ENCODE results near the gene REG1A. TPM values are rescaled to one million over a fixed set of nuclear protein-coding genes. Genes with fewer than 3 reads are reported as not detected.

REG1A gene
- total and polyA plus RNA-seq, 2 experiments from 2014 or later: 0.53 TPM; not detected in 1

GRCh38 chr2:79139423-79139822 lies 19.1 kb downstream of the REG1A start:
- Histone ChIP-seq H3K36me3 (replicated peaks; ENCODE audit: insufficient read depth, low read depth) (no peaks in the 10 kb centered on the region), H3K9me2 (replicated peaks; ENCODE audit: insufficient read depth) (no peaks in the 10 kb centered on the region), H3K79me2 (no peaks in the 10 kb centered on the region), H3K27me3 (no peaks in the 10 kb centered on the region), H3K4me2 (no peak overlapping the region), H4K20me1 (ENCODE audit: insufficient read depth, poor library complexity, severe bottlenecking) (no peaks in the 10 kb centered on the region), H3K27ac (no peak overlapping the region), H3K4me1 (ENCODE audit: insufficient read depth) (no peaks in the 10 kb centered on the region), H2AFZ (no peak overlapping the region), H3K9me3 (ENCODE audit: low read depth) (no peaks in the 10 kb centered on the region), H3K4me3 (no peak overlapping the region)
- no peak for DNase-seq (ENCODE audit: low spot score)
- TF ChIP-seq CTCF (IDR thresholded peaks at IDR 0.05; ENCODE audit: poor library complexity) (no peak), EZH2phosphoT487 (IDR thresholded peaks at IDR 0.05; ENCODE audit: low read depth, severe bottlenecking, unreplicated experiment) (no peak)

- no peak overlapping the region for H3K4me3 ChIP-seq
- no peaks in the 10 kb centered on the region for H3K27me3 ChIP-seq
- no peaks in the 10 kb centered on the region for H3K9me3 ChIP-seq (ENCODE audit: low read depth)
- H3K9me2 ChIP-seq (replicated peaks; ENCODE audit: insufficient read depth): no peaks in the 10 kb centered on the region
- 91% methylated on average over 2 of the region's 2 CpGs for WGBS (ENCODE audit: low lambda C conversion rate, missing lambda C conversion rate)
- no peaks in the 10 kb centered on the region for H4K20me1 ChIP-seq (ENCODE audit: insufficient read depth, poor library complexity, severe bottlenecking)
- no peak overlapping the region for H2AFZ ChIP-seq
- DNase-seq (ENCODE audit: low spot score): no peak
- no peak overlapping the region for H3K27ac ChIP-seq
- no peaks in the 10 kb centered on the region for H3K36me3 ChIP-seq (replicated peaks; ENCODE audit: insufficient read depth, low read depth)
- H3K4me1 ChIP-seq (ENCODE audit: insufficient read depth): no peaks in the 10 kb centered on the region
- H3K79me2 ChIP-seq: no peaks in the 10 kb centered on the region
- H3K4me2 ChIP-seq: no peak overlapping the region
- TF ChIP-seq EZH2 (IDR thresholded peaks at IDR 0.05; ENCODE audit: borderline replicate concordance) (no peak), CTCF (IDR thresholded peaks at IDR 0.05; ENCODE audit: poor library complexity) (no peak), EZH2phosphoT487 (IDR thresholded peaks at IDR 0.05; ENCODE audit: low read depth, severe bottlenecking, unreplicated experiment) (no peak)
Measured at GRCh38 chr2:79155826-79156476, 35.7 kb downstream of the REG1A start.

GRCh38 chr2:79159030-79159429 lies 38.7 kb downstream of the REG1A start:
- H3K36me3 ChIP-seq (replicated peaks; ENCODE audit: insufficient read depth, low read depth): no peaks in the 10 kb centered on the region
- H3K4me1 ChIP-seq (ENCODE audit: insufficient read depth): no peaks in the 10 kb centered on the region
- H3K27ac ChIP-seq: no peak overlapping the region
- no peak overlapping the region for H2AFZ ChIP-seq
- no peak overlapping the region for H3K4me3 ChIP-seq
- H3K9me2 ChIP-seq (replicated peaks; ENCODE audit: insufficient read depth): no peaks in the 10 kb centered on the region
- no peak overlapping the region for H3K4me2 ChIP-seq
- no peaks in the 10 kb centered on the region for H3K79me2 ChIP-seq
- no peaks in the 10 kb centered on the region for H4K20me1 ChIP-seq (ENCODE audit: insufficient read depth, poor library complexity, severe bottlenecking)
- DNase-seq (ENCODE audit: low spot score): no peak
- no peaks in the 10 kb centered on the region for H3K9me3 ChIP-seq (ENCODE audit: low read depth)
- WGBS (ENCODE audit: low lambda C conversion rate, missing lambda C conversion rate): 88% methylated on average over 2 of the region's 2 CpGs
- H3K27me3 ChIP-seq: no peaks in the 10 kb centered on the region
- no peak for TF ChIP-seq EZH2 (IDR thresholded peaks at IDR 0.05; ENCODE audit: borderline replicate concordance)

GRCh38 chr2:79159653-79160052 lies 39.4 kb downstream of the REG1A start, which contains the start of gene REG3A:
TSS of gene REG3A (minus strand) at chr2:79159753. CDS start at chr2:79159405, 348 bp downstream.
- DNase-seq (ENCODE audit: low spot score): no peak
- no peak within 1 kb of the TSS for H2AFZ ChIP-seq
- no peaks in the 10 kb centered on the region for H4K20me1 ChIP-seq (ENCODE audit: insufficient read depth, poor library complexity, severe bottlenecking)
- H3K79me2 ChIP-seq: no peaks in the 10 kb centered on the region
- H3K9me2 ChIP-seq (replicated peaks; ENCODE audit: insufficient read depth): no peaks in the 10 kb centered on the region
- H3K4me1 ChIP-seq (ENCODE audit: insufficient read depth): no peaks in the 10 kb centered on the region
- no peak within 1 kb of the TSS for H3K27ac ChIP-seq
- H3K27me3 ChIP-seq: no peaks in the 10 kb centered on the region
- TF ChIP-seq CTCF (IDR thresholded peaks at IDR 0.05; ENCODE audit: poor library complexity) (no peak), EZH2 (IDR thresholded peaks at IDR 0.05; ENCODE audit: borderline replicate concordance) (no peak), EZH2phosphoT487 (IDR thresholded peaks at IDR 0.05; ENCODE audit: low read depth, severe bottlenecking, unreplicated experiment) (no peak)
- no peak within 1 kb of the TSS for H3K4me2 ChIP-seq
- no peak within 1 kb of the TSS for H3K4me3 ChIP-seq
- H3K36me3 ChIP-seq (replicated peaks; ENCODE audit: insufficient read depth, low read depth): no peaks in the 10 kb centered on the region
- no peaks in the 10 kb centered on the region for H3K9me3 ChIP-seq (ENCODE audit: low read depth)
